ENCODE results near the gene CSTF3. TPM values are rescaled to one million over a fixed set of nuclear protein-coding genes. Genes with fewer than 3 reads are reported as not detected.

CSTF3 gene
- total RNA-seq, 1 donor from 2014 or later, result 45.3 TPM

DNA sequence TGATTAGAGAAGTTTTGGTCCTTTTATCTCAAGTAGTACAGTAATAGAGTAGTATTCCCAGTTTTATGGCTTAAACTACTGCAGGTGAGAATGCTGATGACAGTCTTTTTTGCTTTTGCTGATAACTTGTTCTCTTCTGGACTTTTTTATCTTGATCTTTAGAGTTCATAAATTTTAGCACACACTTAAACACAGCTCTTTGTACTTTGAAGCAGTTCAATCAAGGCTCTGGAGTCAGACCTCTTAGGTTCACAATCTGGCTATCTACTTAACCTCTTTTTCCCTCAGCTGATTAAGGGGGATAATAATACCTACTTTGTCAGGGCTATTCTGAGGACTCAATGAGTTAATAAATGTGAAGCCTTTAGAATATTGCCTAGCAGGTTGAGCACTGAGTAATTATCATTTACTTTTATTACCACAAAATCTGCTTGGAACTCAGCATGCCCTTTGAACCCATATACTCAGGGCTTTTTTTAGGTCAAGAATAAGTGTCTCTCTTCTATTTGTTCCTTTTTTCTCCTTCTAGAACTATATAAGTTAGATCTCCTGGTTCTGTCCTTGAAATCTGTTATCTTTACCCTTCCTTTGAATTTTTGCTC, 51.9 kb downstream of the CSTF3 start:
- H3K4me1 Mint-ChIP-seq (ENCODE audit: low read depth, unreplicated experiment), result peaks cover 8% of the 10 kb centered on the region
- H3K36me3 Mint-ChIP-seq (ENCODE audit: unreplicated experiment), result no peaks in the 10 kb centered on the region
- DNase-seq, result no peak
- no peak overlapping the region for H3K4me3 Mint-ChIP-seq (ENCODE audit: unreplicated experiment)
- no peaks in the 10 kb centered on the region for H3K27me3 Mint-ChIP-seq (ENCODE audit: unreplicated experiment)
- peak overlapping the region; percentile 59 for H3K27ac Mint-ChIP-seq (ENCODE audit: unreplicated experiment)
- no peaks in the 10 kb centered on the region for H3K9me3 Mint-ChIP-seq (ENCODE audit: unreplicated experiment)
- TF ChIP-seq, protein P1, sequence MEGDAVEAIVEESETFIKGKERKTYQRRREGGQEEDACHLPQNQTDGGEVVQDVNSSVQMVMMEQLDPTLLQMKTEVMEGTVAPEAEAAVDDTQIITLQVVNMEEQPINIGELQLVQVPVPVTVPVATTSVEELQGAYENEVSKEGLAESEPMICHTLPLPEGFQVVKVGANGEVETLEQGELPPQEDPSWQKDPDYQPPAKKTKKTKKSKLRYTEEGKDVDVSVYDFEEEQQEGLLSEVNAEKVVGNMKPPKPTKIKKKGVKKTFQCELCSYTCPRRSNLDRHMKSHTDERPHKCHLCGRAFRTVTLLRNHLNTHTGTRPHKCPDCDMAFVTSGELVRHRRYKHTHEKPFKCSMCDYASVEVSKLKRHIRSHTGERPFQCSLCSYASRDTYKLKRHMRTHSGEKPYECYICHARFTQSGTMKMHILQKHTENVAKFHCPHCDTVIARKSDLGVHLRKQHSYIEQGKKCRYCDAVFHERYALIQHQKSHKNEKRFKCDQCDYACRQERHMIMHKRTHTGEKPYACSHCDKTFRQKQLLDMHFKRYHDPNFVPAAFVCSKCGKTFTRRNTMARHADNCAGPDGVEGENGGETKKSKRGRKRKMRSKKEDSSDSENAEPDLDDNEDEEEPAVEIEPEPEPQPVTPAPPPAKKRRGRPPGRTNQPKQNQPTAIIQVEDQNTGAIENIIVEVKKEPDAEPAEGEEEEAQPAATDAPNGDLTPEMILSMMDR (IDR thresholded peaks at IDR 0.05; ENCODE audit: partially characterized antibody, unreplicated experiment), result no peak

- H3K27me3 Mint-ChIP-seq (ENCODE audit: unreplicated experiment), result no peaks in the 10 kb centered on the region
- H3K4me3 Mint-ChIP-seq (ENCODE audit: unreplicated experiment), result no peak overlapping the region
- no peaks in the 10 kb centered on the region for H3K4me1 Mint-ChIP-seq (ENCODE audit: low read depth, unreplicated experiment)
- H3K27ac Mint-ChIP-seq (ENCODE audit: unreplicated experiment), result no peak overlapping the region
- TF ChIP-seq, protein P1 (IDR thresholded peaks at IDR 0.05; ENCODE audit: partially characterized antibody, unreplicated experiment), result no peak
- H3K36me3 Mint-ChIP-seq (ENCODE audit: unreplicated experiment), result no peaks in the 10 kb centered on the region
- no peaks in the 10 kb centered on the region for H3K9me3 Mint-ChIP-seq (ENCODE audit: unreplicated experiment)
- DNase-seq, result no peak
These were observed 57.4 kb downstream of the CSTF3 start for GRCh38 chr11:33103836-33104235.

- H3K9me3 Mint-ChIP-seq (ENCODE audit: unreplicated experiment), result no peaks in the 10 kb centered on the region
- H3K4me1 Mint-ChIP-seq (ENCODE audit: low read depth, unreplicated experiment), result no peaks in the 10 kb centered on the region
- no peak overlapping the region for H3K4me3 Mint-ChIP-seq (ENCODE audit: unreplicated experiment)
- H3K36me3 Mint-ChIP-seq (ENCODE audit: unreplicated experiment), result no peaks in the 10 kb centered on the region
- no peaks in the 10 kb centered on the region for H3K27me3 Mint-ChIP-seq (ENCODE audit: unreplicated experiment)
- TF ChIP-seq, protein P1 (IDR thresholded peaks at IDR 0.05; ENCODE audit: partially characterized antibody, unreplicated experiment), result no peak
- no peak overlapping the region for H3K27ac Mint-ChIP-seq (ENCODE audit: unreplicated experiment)
- DNase-seq, result no peak
These were observed 67.1 kb downstream of the CSTF3 start for GRCh38 chr11:33094157-33094556.

- no peak overlapping the region for H3K4me3 Mint-ChIP-seq (ENCODE audit: unreplicated experiment)
- no peaks in the 10 kb centered on the region for H3K27me3 Mint-ChIP-seq (ENCODE audit: unreplicated experiment)
- no peak overlapping the region for H3K27ac Mint-ChIP-seq (ENCODE audit: unreplicated experiment)
- H3K4me1 Mint-ChIP-seq (ENCODE audit: low read depth, unreplicated experiment), result no peaks in the 10 kb centered on the region
- DNase-seq, result no peak
- TF ChIP-seq, protein P1 (IDR thresholded peaks at IDR 0.05; ENCODE audit: partially characterized antibody, unreplicated experiment), result no peak
- H3K9me3 Mint-ChIP-seq (ENCODE audit: unreplicated experiment), result no peaks in the 10 kb centered on the region
- no peaks in the 10 kb centered on the region for H3K36me3 Mint-ChIP-seq (ENCODE audit: unreplicated experiment)
These were observed 71.5 kb downstream of the CSTF3 start for GRCh38 chr11:33089776-33090175.

- H3K27ac Mint-ChIP-seq (ENCODE audit: unreplicated experiment), result no peak overlapping the region
- no peaks in the 10 kb centered on the region for H3K4me1 Mint-ChIP-seq (ENCODE audit: low read depth, unreplicated experiment)
- H3K36me3 Mint-ChIP-seq (ENCODE audit: unreplicated experiment), result no peaks in the 10 kb centered on the region
- H3K9me3 Mint-ChIP-seq (ENCODE audit: unreplicated experiment), result no peaks in the 10 kb centered on the region
- no peak overlapping the region for H3K4me3 Mint-ChIP-seq (ENCODE audit: unreplicated experiment)
- TF ChIP-seq, protein P1 (IDR thresholded peaks at IDR 0.05; ENCODE audit: partially characterized antibody, unreplicated experiment), result no peak
- DNase-seq, result no peak
- H3K27me3 Mint-ChIP-seq (ENCODE audit: unreplicated experiment), result no peaks in the 10 kb centered on the region
These were observed 75.3 kb downstream of the CSTF3 start for GRCh38 chr11:33086017-33086416.

Measured in glutamatergic neuron (in vitro differentiated cells).